Rectal smooth muscle tissue (tissue), 1 donor: Measurements from ENCODE around the gene SLA2.

Experiments used
- H3K27ac ChIP-seq: one replicate; pipeline ENCODE4 v1.7.0; 2013; ENCODE audit warnings: low read depth, low read length, inconsistent platforms
- H3K27me3 ChIP-seq: one replicate; pipeline ENCODE4 v1.7.0; 2013; ENCODE audit warnings: low read length; ENCODE audit not compliant: control insufficient read depth, insufficient read depth
- H3K36me3 ChIP-seq: one replicate; pipeline ENCODE4 v1.7.0; 2013; ENCODE audit warnings: low read length; ENCODE audit not compliant: control insufficient read depth, insufficient read depth
- H3K4me1 ChIP-seq: one replicate; pipeline ENCODE4 v1.7.0; 2013; ENCODE audit warnings: low read length; ENCODE audit not compliant: control insufficient read depth, insufficient read depth
- H3K4me3 ChIP-seq: one replicate; pipeline ENCODE4 v1.7.0; 2013; ENCODE audit warnings: low read length
- H3K9ac ChIP-seq: one replicate; pipeline ENCODE4 v1.7.0; 2013; ENCODE audit warnings: low read length

SLA2 gene

DNA sequence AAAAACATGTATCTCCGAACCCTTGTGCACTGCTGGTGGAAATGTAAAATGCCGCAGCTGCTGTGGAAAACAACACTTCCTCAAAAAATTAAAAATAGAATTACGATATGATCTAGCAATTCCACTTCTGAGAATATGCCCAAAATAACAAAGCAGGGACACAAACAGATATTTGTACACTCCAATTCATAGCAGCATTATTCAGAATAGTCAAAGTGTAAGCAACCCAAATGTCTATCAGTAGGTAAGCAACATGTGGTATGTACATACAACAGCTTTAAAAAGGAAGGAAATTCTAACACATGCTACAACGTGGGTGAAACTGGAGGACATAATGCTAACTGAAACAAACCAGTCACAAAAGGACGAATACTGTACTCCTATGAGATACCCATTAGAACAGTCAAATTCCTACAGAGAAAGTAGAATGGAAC, 46.1 kb downstream of the SLA2 start:
- Histone ChIP-seq H3K27ac (no peak overlapping the region), H3K4me3 (no peak overlapping the region), H3K27me3 (no peaks in the 10 kb centered on the region), H3K9ac (no peak overlapping the region), H3K4me1 (peaks cover 2% of the 10 kb centered on the region), H3K36me3 (no peaks in the 10 kb centered on the region)

- Histone ChIP-seq H3K9ac (no peak overlapping the region), H3K27ac (no peak overlapping the region), H3K27me3 (no peaks in the 10 kb centered on the region), H3K4me1 (no peaks in the 10 kb centered on the region), H3K4me3 (no peak overlapping the region), H3K36me3 (no peaks in the 10 kb centered on the region)
Observed at GRCh38 chr20:36593347-36593929, 52.6 kb downstream of the SLA2 start.

DNA sequence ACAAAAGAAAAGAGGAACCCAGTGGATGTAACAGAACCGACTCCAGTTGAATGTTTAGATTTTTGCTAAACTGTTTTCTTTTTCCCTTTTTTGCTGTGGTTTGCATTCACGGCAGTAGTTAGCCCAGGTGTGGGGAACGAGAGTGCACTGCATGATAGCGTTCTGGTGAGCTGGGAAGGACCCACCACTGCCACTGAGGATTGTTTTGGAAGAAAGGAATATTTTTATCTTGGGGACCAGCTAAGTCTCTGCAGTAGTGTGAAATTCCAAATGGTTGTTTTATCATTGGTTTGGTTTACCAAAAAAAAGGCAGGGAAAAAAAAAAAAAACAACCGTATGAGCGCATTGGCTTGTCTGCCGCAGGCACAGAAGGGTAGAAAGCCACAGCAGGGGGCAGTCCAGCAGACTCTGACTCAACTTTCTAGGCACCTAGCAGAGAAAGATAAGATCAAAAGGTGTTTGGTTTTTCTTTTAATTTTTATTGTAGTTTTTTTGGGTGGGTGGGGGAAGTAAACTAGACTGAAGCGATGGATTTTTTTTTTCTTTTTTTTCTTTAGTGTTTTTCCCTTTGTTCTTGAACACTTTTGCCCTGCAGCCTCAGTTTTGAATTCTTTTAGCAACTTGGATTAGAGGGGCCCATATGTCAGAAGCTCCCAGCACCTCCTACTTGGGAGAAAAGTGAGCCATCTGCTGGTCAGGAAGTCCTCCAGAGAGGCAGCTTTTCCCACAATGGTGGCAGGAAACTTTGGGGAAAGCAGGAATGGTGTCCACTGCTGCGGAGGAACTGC, 53.9 kb downstream of the SLA2 start:
- H3K27ac ChIP-seq: no peak overlapping the region
- no peak overlapping the region for H3K4me3 ChIP-seq
- no peaks in the 10 kb centered on the region for H3K36me3 ChIP-seq
- H3K4me1 ChIP-seq: no peaks in the 10 kb centered on the region
- H3K9ac ChIP-seq: no peak overlapping the region
- H3K27me3 ChIP-seq: no peaks in the 10 kb centered on the region

- Histone ChIP-seq H3K4me1 (no peaks in the 10 kb centered on the region), H3K36me3 (no peaks in the 10 kb centered on the region), H3K4me3 (no peak overlapping the region), H3K9ac (no peak overlapping the region), H3K27ac (no peak overlapping the region), H3K27me3 (no peaks in the 10 kb centered on the region)
Observed at GRCh38 chr20:36591281-36591680, 54.7 kb downstream of the SLA2 start.

- Histone ChIP-seq H3K9ac (no peak overlapping the region), H3K27me3 (no peaks in the 10 kb centered on the region), H3K27ac (no peak overlapping the region), H3K4me3 (no peak overlapping the region), H3K4me1 (no peaks in the 10 kb centered on the region), H3K36me3 (peaks cover 8% of the 10 kb centered on the region)
Observed at GRCh38 chr20:36587388-36588070, 58.5 kb downstream of the SLA2 start.

DNA sequence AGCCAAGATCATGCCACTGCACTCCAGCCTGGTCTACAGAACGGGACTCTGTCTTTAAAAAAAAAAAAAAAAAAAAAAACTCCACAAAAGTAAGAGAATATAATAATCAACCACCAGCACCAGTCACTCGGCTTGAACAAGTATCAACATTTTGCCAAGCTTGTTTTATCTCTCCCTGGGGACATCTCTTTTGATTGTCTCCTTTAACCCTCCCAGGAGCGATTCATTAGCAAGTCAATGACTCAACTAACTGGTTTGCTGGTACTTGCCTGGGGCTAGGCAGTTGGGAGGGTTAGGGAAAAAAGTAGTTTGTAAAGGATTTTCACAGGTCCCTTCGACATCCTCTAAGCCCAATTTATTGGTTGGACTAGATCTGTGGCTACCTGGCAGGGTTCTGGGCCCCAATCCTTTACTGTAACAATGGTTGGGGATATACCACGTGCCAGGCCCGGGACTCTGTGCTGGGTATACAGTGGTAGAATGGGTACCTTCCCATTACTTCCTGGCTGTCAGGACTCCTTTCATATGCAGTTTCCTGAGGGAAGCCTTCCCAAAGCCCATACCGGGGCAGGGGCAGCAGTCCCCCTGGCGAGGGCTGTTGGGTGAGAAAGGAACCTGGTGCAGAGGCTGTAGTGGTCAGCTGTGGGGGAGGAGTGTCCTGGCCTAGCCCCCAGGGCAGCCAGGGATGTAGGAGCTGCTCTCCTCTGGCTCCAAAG, 60.4 kb downstream of the SLA2 start:
- Histone ChIP-seq H3K4me1 (no peaks in the 10 kb centered on the region), H3K36me3 (peaks cover 11% of the 10 kb centered on the region), H3K27ac (no peak overlapping the region), H3K27me3 (no peaks in the 10 kb centered on the region), H3K4me3 (no peak overlapping the region), H3K9ac (no peak overlapping the region)

GRCh38 chr20:36584018-36584481, 61.9 kb downstream of the SLA2 start:
- Histone ChIP-seq H3K36me3 (peaks cover 16% of the 10 kb centered on the region), H3K27me3 (no peaks in the 10 kb centered on the region), H3K9ac (no peak overlapping the region), H3K27ac (no peak overlapping the region), H3K4me3 (no peak overlapping the region), H3K4me1 (no peaks in the 10 kb centered on the region)

DNA sequence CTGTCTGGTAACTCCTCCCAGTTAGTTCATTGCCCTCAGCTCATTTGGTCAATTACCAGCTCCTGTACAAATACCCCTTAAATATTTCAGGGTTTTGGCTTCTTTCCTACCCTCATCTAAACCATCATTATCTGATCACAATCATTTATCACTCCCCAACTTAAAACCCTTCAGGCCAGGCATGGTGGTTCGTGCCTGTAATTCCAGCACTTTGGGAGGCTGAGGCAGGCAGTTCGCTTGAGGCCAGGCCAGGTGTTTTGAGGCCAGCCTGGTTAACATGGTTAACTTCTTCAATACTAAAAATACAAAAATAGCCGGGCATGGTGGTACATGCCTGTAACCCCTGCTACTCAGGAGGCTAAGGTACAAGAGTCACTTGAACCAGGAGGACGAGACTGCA, 63.2 kb downstream of the SLA2 start:
- H3K27me3 ChIP-seq: no peaks in the 10 kb centered on the region
- H3K4me1 ChIP-seq: no peaks in the 10 kb centered on the region
- no peak overlapping the region for H3K27ac ChIP-seq
- no peak overlapping the region for H3K4me3 ChIP-seq
- no peak overlapping the region for H3K9ac ChIP-seq
- H3K36me3 ChIP-seq: peaks cover 22% of the 10 kb centered on the region

DNA sequence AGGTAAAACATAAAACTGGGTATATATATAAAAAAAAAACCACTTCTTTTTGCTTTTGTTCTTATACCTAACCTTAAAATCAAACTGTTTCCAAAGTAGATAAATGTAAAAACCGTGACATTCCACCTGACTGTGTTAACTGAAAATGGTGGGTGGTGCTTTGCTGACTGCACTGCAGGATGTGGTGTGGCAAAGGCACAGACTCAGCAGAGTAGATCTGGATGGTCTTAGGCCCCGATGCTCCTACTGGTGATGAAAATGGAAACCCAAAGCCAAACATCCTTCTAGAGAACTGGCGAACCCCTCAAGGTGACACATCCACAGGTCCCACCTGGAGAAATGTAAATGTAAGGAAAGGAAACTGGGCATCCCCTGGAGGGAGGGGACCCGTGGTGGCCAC, 63.7 kb downstream of the SLA2 start:
- peaks cover 22% of the 10 kb centered on the region for H3K36me3 ChIP-seq
- H3K4me3 ChIP-seq: no peak overlapping the region
- H3K9ac ChIP-seq: no peak overlapping the region
- no peaks in the 10 kb centered on the region for H3K4me1 ChIP-seq
- no peak overlapping the region for H3K27ac ChIP-seq
- no peaks in the 10 kb centered on the region for H3K27me3 ChIP-seq

DNA sequence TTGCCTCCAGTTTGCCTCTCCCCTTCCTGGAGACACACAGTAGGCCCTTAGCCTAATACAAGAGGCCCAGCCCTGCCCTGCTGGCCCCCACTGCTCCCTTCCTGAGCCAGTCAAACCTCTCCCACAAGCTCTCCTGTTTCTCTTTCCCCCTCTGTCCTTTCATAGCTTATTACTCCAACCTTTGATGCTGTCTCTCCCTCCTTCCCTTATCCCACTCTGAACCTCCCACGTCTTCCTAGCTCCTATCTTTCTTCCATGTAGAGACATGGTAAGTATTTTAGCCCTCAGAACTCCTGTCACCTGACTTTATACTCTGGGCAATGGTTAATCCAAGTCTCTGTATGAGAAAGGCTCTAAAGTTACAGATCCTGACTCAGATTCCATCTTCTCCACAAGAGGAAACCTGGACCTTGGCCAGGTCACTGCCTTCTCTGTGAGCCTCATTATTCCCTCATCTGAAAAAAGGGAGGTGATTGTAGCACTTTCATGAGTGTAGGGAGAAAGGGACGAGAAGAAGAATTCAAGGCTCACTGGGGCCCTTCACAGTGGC, 65.9 kb downstream of the SLA2 start:
- H3K27ac ChIP-seq: no peak overlapping the region
- H3K36me3 ChIP-seq: peaks cover 22% of the 10 kb centered on the region
- no peak overlapping the region for H3K9ac ChIP-seq
- H3K27me3 ChIP-seq: no peaks in the 10 kb centered on the region
- no peak overlapping the region for H3K4me3 ChIP-seq
- H3K4me1 ChIP-seq: peaks cover 4% of the 10 kb centered on the region

DNA sequence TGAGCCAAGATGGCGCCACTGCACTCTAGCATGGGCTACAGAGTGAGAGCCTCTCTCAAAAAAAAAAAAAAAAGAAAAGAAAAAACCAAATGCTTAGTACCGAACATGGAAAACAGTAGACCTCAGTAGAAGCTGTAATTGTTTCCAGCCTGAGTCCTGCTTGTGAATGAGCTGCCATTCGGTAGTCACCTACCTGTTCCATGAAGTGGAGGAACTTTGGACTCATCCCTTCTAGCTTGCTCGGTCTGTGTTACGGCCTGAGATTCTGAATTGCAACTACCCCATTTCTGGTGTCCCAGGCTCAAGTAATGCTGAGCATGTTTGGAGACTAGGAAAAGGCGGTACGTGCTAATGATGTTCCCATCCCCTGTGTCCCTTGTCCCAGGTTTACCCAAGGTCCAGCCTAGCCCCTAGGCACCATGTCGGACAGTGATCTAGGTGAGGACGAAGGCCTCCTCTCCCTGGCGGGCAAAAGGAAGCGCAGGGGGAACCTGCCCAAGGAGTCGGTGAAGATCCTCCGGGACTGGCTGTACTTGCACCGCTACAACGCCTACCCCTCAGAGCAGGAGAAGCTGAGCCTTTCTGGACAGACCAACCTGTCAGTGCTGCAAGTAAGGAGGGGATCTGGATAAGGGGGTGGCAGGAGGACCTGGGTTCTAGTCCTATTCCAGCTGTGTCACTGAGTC, 67.5 kb downstream of the SLA2 start:
- no peak overlapping the region for H3K4me3 ChIP-seq
- peaks cover 17% of the 10 kb centered on the region for H3K36me3 ChIP-seq

More for the DNA sequence above, 67.5 kb downstream of the SLA2 start:
- peaks cover 5% of the 10 kb centered on the region for H3K4me1 ChIP-seq
- H3K9ac ChIP-seq: no peak overlapping the region
- no peaks in the 10 kb centered on the region for H3K27me3 ChIP-seq
- no peak overlapping the region for H3K27ac ChIP-seq
